Melanocyte of skin (primary cell): ENCODE measurements around the gene SLC20A1. TPM values are rescaled to one million over a fixed set of nuclear protein-coding genes. Genes with fewer than 3 reads are reported as not detected.

Source experiments
- total RNA-seq, 2 donors: library from RNA; depleted of rRNA; stranded (reverse); fragments of >200 nt; gene quantifications; 2 replicates each; pipeline ENCODE4 v1.2.3, GENCODE V29; 2012

The SLC20A1 gene, protein sequence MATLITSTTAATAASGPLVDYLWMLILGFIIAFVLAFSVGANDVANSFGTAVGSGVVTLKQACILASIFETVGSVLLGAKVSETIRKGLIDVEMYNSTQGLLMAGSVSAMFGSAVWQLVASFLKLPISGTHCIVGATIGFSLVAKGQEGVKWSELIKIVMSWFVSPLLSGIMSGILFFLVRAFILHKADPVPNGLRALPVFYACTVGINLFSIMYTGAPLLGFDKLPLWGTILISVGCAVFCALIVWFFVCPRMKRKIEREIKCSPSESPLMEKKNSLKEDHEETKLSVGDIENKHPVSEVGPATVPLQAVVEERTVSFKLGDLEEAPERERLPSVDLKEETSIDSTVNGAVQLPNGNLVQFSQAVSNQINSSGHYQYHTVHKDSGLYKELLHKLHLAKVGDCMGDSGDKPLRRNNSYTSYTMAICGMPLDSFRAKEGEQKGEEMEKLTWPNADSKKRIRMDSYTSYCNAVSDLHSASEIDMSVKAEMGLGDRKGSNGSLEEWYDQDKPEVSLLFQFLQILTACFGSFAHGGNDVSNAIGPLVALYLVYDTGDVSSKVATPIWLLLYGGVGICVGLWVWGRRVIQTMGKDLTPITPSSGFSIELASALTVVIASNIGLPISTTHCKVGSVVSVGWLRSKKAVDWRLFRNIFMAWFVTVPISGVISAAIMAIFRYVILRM
- 10 to 100 TPM; 24.1 to 63.6 TPM for total RNA-seq

DNA sequence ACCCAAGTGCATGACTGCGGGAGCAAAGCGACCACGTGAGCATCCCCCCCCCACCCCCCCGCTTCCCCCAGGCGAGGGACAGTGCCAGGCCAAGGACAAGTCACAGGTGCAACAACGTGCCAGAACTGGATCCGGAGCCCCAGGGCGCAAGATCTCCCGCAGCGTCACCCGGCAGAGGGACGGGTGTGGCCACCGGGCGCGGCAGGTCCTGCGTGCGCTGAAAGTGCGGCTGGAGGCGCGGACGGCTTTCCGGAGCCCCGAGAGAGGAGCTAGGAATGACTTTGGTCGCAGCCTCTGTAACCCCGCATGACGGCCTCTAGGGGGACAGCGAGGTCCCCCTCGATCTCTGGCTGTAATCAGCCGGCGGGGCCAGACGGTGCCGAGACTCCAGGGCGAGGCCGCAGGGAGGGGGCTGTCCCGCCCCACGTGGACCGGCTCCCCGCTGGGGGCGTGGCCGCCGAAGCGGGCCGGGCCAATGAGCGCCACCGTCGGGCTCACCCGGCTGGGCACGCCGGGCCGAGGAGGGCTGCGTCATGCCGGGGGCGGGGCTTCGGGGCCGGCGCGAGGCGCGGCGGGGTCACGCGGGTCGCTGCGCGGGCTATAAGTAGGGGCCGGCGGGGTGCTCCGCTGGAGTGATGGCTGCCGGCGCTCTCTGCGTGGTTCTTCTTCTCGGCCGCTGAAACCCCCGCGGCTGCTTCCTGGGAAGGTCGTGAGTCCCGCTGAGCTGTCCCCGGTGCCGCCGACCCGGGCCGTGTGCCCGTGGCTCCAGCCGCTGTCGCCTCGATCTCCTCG, at the start of gene SLC20A1:
TSS of gene SLC20A1 (plus strand) at position 630 of the 792 bp plus-strand sequence. CDS start 890 bp downstream, outside the sequence.

Other genes with a start within 250 kb of the SLC20A1 start
- gene RGPD8, start 212.3 kb upstream of the SLC20A1 start, total RNA-seq: 10 to 100 TPM in 1 of 2 donors, 1 to 10 TPM in 1; 6.5 to 10.3 TPM
- 10 to 100 TPM; 46.1 to 60.3 TPM for gene TTL, start 163.8 kb upstream of the SLC20A1 start, total RNA-seq
- 10 to 100 TPM; 16.2 to 32.3 TPM for gene POLR1B, start 103.5 kb upstream of the SLC20A1 start, total RNA-seq
- gene CHCHD5, start 61.3 kb upstream of the SLC20A1 start, total RNA-seq: 10 to 100 TPM in 1 of 2 donors, 1 to 10 TPM in 1; 7.7 to 12.7 TPM
- gene NT5DC4, start 75.1 kb downstream of the SLC20A1 start, total RNA-seq: not detected
- gene CKAP2L, start 118.7 kb downstream of the SLC20A1 start, total RNA-seq: 10 to 100 TPM in 1 of 2 donors, 1 to 10 TPM in 1; 8.9 to 15.0 TPM
- not detected for gene IL1A, start 138.6 kb downstream of the SLC20A1 start, total RNA-seq
- not detected for gene IL1B, start 190.8 kb downstream of the SLC20A1 start, total RNA-seq